ENCODE data around the gene YJEFN3. TPM values are rescaled to one million over a fixed set of nuclear protein-coding genes. Genes with fewer than 3 reads are reported as not detected.

The YJEFN3 gene
- total RNA-seq, 2 experiments from 2014 or later = 11.7 to 11.9 TPM

DNA sequence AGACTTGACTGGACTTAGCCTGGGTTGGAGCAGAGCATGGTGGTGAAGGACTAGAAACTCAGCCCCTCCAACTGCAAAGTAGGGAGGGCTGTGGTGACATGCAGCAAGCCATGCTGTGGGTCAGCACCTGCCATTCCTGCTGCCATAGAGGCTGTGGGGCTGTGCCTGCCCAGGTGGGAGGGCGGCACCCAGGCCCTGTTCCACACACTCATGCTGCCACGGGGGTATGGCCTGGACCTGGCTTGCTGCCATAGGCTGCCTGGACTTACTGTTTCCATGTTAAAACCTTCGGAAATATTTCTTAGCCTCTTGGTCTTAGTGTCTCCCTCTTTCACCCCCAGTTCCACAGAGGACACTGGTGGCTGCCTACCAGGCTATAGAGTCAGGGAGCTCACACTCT is 38.7 kb downstream of the YJEFN3 start:
- peak overlapping the region; percentile 67 for H3K27ac Mint-ChIP-seq
- no peak overlapping the region for H3K4me3 Mint-ChIP-seq
- no peaks in the 10 kb centered on the region for H3K27me3 Mint-ChIP-seq
- ATAC-seq (ENCODE audit: low read depth) (no peak), DNase-seq (no peak)
- H3K9me3 Mint-ChIP-seq = peaks cover 1% of the 10 kb centered on the region
- peaks cover 48% of the 10 kb centered on the region for H3K36me3 Mint-ChIP-seq
- POLR2A ChIA-PET = interaction anchor here (0.6 to 1.6 kb wide), 3 partner anchors 13 to 60 kb away, joined by 3 to 5 read pairs (median 5); no protein-coding TSS in a partner anchor
- no peaks in the 10 kb centered on the region for H3K4me1 Mint-ChIP-seq

DNA sequence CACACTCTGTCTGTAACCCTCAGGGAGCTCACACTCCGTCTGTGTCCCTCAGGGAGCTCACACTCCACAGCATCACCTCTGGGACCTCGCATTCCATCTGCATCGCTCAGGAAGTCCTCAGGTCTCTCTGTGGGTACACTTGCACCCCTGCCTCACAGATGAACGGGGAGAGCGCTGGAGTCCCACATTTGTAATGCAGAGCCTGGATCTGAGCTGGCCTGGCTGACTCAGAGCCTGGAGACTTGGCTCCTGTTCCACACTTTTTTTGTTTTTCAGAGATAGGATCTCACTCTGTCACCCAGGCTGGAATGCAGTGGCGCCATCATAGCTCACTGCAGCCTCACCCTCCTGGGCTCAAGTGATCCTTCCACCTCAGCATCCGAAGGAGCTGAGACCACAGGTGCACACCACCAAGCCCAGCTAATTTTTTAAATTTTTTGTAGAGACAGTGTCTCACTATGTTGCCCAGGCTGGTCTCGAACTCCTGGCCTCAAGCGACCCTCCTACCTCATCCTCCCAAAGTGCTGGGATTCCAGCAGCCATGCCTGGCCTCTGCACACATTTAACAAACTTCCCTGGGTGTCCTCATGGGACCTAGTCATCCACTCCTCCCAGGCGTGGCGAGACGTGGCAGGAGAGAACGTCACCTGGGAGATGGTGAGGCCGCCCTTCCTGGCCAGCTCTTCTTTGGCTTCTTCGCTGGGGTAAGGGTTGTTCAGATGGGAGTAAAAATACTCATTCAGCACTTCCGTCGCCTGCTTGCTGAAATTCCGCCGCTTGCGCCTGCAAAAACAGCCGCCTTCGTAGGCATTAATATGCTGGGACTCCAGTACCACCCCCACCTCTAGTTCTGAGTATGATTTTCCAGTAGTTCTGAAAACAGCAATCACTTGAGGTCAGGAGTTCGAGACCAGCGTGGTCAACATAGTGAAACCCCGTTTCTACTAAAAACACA is 40.4 kb downstream of the YJEFN3 start:
- H3K4me1 Mint-ChIP-seq = no peaks in the 10 kb centered on the region
- H3K27ac Mint-ChIP-seq = no peak overlapping the region
- no peaks in the 10 kb centered on the region for H3K27me3 Mint-ChIP-seq
- peaks cover 1% of the 10 kb centered on the region for H3K9me3 Mint-ChIP-seq
- DNase-seq (no peak), ATAC-seq (ENCODE audit: low read depth) (no peak)
- peaks cover 46% of the 10 kb centered on the region for H3K36me3 Mint-ChIP-seq
- H3K4me3 Mint-ChIP-seq = no peak overlapping the region
- POLR2A ChIA-PET = interaction anchor here (0.5 to 1.6 kb wide), 4 partner anchors 12 to 199 kb away, joined by 3 to 5 read pairs (median 3); no protein-coding TSS in a partner anchor

DNA sequence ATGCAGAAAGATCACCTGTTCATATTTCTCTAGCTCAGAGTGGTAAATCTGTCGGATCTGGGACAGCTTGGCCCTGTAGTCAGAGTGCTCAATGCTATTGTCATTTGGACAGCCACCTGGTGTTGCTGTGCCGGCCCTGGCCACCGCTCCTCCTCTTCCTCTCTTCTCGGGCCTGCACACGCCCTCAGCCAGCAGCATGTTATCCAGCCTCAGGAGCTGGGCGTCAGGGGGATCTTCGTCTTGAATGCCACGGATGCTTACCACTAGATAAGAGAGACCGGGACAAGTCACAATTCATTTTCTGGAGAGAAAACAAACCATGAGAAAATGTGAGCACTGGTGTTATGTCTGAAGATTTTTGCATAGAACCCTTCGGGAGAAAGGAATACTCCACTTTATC is 41.9 kb downstream of the YJEFN3 start:
- Mint-ChIP-seq H3K27ac (peak overlapping the region; percentile 49), H3K9me3 (no peaks in the 10 kb centered on the region), H3K27me3 (no peaks in the 10 kb centered on the region), H3K36me3 (peaks cover 36% of the 10 kb centered on the region), H3K4me3 (no peak overlapping the region), H3K4me1 (peaks cover 3% of the 10 kb centered on the region)
- POLR2A ChIA-PET = interaction anchor here (0.5 kb wide), 1 partner anchor 28 kb away, joined by 3 read pairs; no protein-coding TSS in a partner anchor
- no peak for ATAC-seq (ENCODE audit: low read depth)
- DNase-seq = no peak

DNA sequence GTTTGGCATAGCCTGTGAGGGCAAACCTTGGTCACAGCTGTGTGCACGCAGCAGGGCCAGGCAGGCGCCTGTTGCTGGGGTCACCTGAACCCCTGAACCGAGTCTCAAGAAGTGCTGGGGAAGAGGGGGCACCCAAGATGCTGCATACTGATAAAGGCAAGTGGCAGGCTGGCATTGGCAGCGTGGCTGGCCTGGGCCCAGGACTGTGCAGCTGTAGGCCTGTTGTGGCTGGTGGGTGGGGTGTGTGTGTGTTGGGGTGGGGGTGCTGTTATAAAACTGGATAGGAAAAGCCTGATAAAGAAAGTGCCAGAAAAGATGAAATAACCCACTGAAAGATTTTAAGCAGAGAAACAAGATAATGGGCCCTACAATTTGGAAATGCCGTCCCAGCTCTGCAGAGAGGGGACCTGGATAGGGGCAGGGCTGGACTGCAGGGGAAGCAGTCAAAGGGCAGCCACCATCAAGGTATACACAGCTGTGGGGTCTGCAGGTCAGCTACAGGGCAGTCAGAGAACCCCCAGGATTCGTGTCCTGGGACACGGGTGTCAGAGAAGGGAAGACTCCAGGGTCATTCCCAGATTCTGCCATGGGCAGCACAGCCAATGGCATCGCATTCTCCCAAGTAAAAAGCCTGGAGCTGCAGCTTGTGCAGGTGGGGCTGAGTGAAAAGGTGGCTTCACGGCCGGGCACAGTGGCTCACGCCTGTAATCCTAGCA is 42.5 kb downstream of the YJEFN3 start:
- peaks cover 4% of the 10 kb centered on the region for H3K4me1 Mint-ChIP-seq
- H3K4me3 Mint-ChIP-seq = no peak overlapping the region
- H3K27me3 Mint-ChIP-seq = no peaks in the 10 kb centered on the region
- no peak for DNase-seq
- ATAC-seq (ENCODE audit: low read depth) = no peak
- H3K9me3 Mint-ChIP-seq = no peaks in the 10 kb centered on the region
- H3K27ac Mint-ChIP-seq = no peak overlapping the region
- POLR2A ChIA-PET = interaction anchor here (0.5 kb wide), 1 partner anchor 27 kb away, joined by 3 read pairs; no protein-coding TSS in a partner anchor
- H3K36me3 Mint-ChIP-seq = peaks cover 35% of the 10 kb centered on the region

DNA sequence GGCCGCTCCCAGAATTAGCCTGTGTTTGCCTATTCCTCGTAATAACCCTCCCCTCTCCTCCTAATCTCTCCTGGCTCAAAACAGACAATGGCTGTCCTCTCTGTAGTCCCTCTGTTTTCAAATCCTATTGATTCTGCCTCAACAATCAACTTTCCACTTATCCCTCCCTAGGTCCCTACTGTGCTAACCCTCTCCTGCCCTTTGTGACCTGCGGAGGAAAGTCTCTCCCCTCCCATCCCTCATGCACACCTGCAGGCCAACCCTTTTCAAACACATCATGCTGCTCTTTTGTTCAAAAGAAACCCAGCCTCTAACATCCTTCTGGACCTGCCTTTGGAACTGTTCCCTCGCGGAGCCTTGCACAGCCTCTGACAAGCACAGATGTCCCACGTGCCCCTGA is 46.7 kb downstream of the YJEFN3 start:
- POLR2A ChIA-PET = no interaction called here

DNA sequence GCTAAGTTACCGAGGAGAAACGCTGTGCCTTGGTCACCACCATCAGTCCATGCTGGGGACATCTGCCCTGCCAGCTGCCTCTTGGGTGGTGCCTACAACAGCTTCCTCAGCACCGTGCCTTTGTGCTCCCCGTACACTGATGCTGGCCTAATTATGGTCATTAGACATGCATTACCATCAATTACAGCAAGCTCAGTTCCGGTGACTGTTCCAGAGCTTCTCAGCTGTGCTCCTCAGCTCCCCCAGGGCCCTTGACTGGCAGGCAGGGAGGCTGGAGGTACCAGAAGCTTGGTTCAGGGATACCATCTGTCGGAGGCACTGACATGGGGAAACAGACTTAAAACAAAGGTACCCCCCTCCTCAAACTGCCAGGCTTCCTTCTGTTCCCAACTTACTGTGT is 49.5 kb downstream of the YJEFN3 start:
- DNase-seq = no peak
- POLR2A ChIA-PET = no interaction called here
- Mint-ChIP-seq H3K4me3 (no peak overlapping the region), H3K27me3 (no peaks in the 10 kb centered on the region), H3K27ac (no peak overlapping the region), H3K4me1 (peaks cover 16% of the 10 kb centered on the region), H3K9me3 (no peaks in the 10 kb centered on the region), H3K36me3 (peaks cover 5% of the 10 kb centered on the region)
- no peak for ATAC-seq (ENCODE audit: low read depth)

More for the DNA sequence above, 46.7 kb downstream of the YJEFN3 start:
- Mint-ChIP-seq H3K27me3 (no peaks in the 10 kb centered on the region), H3K36me3 (peaks cover 13% of the 10 kb centered on the region), H3K4me1 (peaks cover 9% of the 10 kb centered on the region), H3K27ac (no peak overlapping the region), H3K9me3 (no peaks in the 10 kb centered on the region), H3K4me3 (no peak overlapping the region)
- ATAC-seq (ENCODE audit: low read depth) (no peak), DNase-seq (no peak)

DNA sequence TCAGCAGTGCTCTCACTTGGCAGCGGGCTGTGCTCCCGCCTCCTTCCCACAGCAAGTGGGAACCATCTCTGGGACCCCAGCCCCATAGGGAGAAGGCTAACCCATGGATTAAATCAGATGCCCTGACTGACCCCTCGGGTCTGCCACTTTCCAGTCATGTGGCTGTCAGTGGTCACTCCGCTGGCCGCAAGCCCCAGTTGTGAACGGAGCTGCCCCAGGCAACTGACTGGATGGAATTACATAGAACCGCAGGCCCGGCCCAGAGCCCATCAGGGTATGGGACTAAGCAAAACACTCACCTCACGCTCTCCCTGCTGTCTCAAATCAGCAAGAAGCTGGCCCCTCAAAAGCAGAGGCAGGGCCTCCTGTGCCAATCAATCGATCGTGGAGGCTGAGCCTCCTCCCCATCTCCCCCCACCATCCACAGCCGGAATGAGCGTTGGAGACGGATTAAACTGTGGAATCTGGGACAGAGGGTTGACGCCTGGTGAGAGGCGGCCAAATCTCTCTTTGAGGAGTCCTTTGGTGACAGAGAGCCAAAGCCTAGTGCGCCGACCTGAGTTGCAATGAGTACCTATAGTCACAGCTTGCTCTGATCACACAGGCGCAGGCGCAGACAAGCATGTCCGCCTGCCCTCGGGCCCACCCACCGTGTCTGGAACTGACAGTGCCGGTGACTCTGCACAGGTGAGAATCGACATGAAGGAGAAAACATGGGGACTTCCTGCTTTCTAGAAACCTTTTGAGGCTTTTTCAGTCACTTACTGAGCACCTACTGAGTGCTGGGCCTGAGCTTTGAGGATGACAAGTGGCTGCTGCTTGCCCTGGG is 51.0 kb downstream of the YJEFN3 start:
- peaks cover 9% of the 10 kb centered on the region for H3K36me3 Mint-ChIP-seq
- peak overlapping the region; percentile 57 for H3K27ac Mint-ChIP-seq
- DNase-seq (no peak), ATAC-seq (ENCODE audit: low read depth) (no peak)
- no peaks in the 10 kb centered on the region for H3K9me3 Mint-ChIP-seq
- H3K4me3 Mint-ChIP-seq = no peak overlapping the region
- no peaks in the 10 kb centered on the region for H3K27me3 Mint-ChIP-seq
- POLR2A ChIA-PET = interaction anchor here (0.8 to 1.0 kb wide), 3 partner anchors 11 to 41 kb away, joined by 3 to 5 read pairs (median 3); no protein-coding TSS in a partner anchor
- H3K4me1 Mint-ChIP-seq = peaks cover 23% of the 10 kb centered on the region

DNA sequence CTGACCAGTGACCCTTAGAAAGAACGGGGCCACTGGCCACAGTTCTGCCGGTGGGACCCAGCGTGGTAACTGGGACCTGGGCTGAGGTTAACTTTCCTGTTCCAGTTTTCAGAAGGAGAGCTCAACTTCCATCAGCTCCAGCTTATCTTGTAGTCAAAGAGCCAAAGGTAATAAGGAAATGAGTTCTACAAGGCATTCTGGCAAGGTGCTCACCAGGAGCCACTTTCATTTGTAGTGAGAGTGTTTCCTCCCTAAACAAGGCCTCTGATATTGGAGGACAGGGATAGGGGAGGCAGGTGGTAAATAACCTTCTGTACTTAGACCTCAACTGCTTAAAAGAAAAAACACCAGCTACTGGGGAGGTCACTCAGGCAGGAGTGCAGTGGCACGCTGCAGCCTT is 51.7 kb downstream of the YJEFN3 start:
- H3K4me1 Mint-ChIP-seq = peaks cover 23% of the 10 kb centered on the region
- DNase-seq (no peak), ATAC-seq (ENCODE audit: low read depth) (no peak)
- POLR2A ChIA-PET = interaction anchor here (0.8 to 1.0 kb wide), 3 partner anchors 11 to 40 kb away, joined by 3 to 5 read pairs (median 3); no protein-coding TSS in a partner anchor
- H3K9me3 Mint-ChIP-seq = no peaks in the 10 kb centered on the region
- H3K36me3 Mint-ChIP-seq = peaks cover 9% of the 10 kb centered on the region
- H3K27me3 Mint-ChIP-seq = no peaks in the 10 kb centered on the region
- peak overlapping the region; percentile 57 for H3K27ac Mint-ChIP-seq
- H3K4me3 Mint-ChIP-seq = no peak overlapping the region

DNA sequence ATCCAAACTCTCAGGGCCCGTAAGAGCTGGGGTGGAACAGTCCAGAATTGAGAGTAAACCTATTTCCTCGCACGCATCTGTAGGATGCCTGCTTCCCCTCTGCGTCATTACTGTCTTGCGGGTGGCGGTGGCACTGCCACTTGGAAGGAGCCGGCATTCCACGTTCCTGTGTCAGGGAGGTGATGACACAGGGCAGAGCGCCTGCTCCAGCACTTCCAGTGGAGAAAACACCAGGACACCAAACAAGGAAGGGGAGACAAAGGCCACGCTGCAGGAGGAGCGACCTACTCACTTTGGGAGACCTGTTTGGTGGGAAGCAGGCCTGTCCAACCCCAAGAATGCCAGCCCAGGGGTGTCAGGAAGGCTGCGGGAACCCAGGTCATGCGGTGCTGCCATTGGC is 52.7 kb downstream of the YJEFN3 start:
- no peaks in the 10 kb centered on the region for H3K9me3 Mint-ChIP-seq
- POLR2A ChIA-PET = no interaction called here
- H3K27me3 Mint-ChIP-seq = no peaks in the 10 kb centered on the region

DNA sequence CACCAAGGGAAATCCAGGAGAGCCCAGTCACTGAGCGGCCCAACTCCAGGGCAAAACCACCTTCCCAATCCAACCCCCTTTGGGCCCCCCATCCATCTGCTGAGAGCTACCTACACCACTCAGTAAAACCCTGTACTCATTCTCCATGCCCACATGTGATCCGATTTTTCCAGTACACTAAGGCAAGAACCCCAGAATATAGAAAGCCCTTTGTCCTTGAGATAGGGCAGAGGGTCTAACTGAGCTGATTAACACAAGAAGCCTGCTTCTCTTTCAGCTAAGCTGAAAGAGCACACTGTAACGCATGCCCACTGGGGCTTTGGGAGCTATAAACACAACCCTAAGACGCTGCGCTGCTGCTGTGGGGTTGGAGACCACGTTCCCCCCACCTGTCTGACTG is 53.8 kb downstream of the YJEFN3 start:
- no peaks in the 10 kb centered on the region for H3K9me3 Mint-ChIP-seq
- no peak for ATAC-seq (ENCODE audit: low read depth)

More for the DNA sequence above, 52.7 kb downstream of the YJEFN3 start:
- Mint-ChIP-seq H3K27ac (peak overlapping the region; percentile 61), H3K4me1 (peaks cover 24% of the 10 kb centered on the region), H3K4me3 (no peak overlapping the region), H3K36me3 (peaks cover 11% of the 10 kb centered on the region)
- no peak for ATAC-seq (ENCODE audit: low read depth)
- no peak for DNase-seq

DNA sequence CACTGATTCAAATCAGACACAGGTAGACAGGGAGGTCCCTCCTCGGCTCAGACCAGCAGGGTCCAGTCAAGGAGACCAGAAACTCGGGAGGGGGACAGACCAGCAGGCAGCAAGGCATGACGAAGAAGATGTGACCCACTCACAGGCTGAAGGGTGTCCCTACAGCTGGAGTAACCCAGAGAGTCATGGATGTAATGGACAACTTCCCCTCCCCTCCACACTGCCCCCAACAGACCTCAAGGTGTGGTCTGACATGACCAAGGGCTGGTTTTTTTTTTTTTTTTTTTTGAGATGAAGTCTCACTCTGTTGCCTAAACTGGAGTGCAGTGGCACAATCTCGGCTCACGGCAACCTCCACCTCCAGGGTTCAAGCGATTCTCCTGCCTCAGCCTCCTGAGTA is 55.6 kb downstream of the YJEFN3 start:
- Mint-ChIP-seq H3K4me3 (no peak overlapping the region), H3K27ac (peak overlapping the region; percentile 21), H3K9me3 (no peaks in the 10 kb centered on the region), H3K36me3 (peaks cover 22% of the 10 kb centered on the region), H3K4me1 (peaks cover 35% of the 10 kb centered on the region), H3K27me3 (no peaks in the 10 kb centered on the region)
- DNase-seq = no peak
- POLR2A ChIA-PET = no interaction called here
- ATAC-seq (ENCODE audit: low read depth) = no peak

More for the DNA sequence above, 53.8 kb downstream of the YJEFN3 start:
- Mint-ChIP-seq H3K27ac (no peak overlapping the region), H3K27me3 (no peaks in the 10 kb centered on the region), H3K36me3 (peaks cover 11% of the 10 kb centered on the region), H3K4me1 (peaks cover 24% of the 10 kb centered on the region), H3K4me3 (no peak overlapping the region)
- DNase-seq = no peak
- POLR2A ChIA-PET = no interaction called here
